ENCODE data around the gene MAP3K20.

- TF ChIP-seq CTCF (IDR thresholded peaks at IDR 0.05; ENCODE audit: low read depth, low read length), result no peak
- TF ChIP-seq EZH2phosphoT487 (IDR thresholded peaks at IDR 0.05; ENCODE audit: low read depth), result no peak
Observed at GRCh38 chr2:173044686-173045085, 31.0 kb upstream of the MAP3K20 start.
